HT-29 (cell line): ENCODE measurements around the gene VEGFB. TPM values are rescaled to one million over a fixed set of nuclear protein-coding genes. Genes with fewer than 3 reads are reported as not detected.
A peak's percentile ranks its signal among the peaks of the same experiment; 100 is the strongest.

ENCODE experiments used
- DNase-seq: peaks from one replicate; pipeline ENCODE4 v3.0.0-alpha.2; 2015; ENCODE audit warnings: low spot score
- total RNA-seq: library from RNA; depleted of rRNA; stranded (reverse); fragments of >200 nt; shearing (Covaris generic); gene quantifications from 2 replicates; pipeline ENCODE4 v1.2.3, GENCODE V29; 2014

VEGFB gene
- total RNA-seq, 1 experiment from 2014 or later: 53.7 TPM

- DNase-seq: no peak
These were observed 25.8 kb downstream of the VEGFB start for GRCh38 chr11:64260147-64260708.

DNA sequence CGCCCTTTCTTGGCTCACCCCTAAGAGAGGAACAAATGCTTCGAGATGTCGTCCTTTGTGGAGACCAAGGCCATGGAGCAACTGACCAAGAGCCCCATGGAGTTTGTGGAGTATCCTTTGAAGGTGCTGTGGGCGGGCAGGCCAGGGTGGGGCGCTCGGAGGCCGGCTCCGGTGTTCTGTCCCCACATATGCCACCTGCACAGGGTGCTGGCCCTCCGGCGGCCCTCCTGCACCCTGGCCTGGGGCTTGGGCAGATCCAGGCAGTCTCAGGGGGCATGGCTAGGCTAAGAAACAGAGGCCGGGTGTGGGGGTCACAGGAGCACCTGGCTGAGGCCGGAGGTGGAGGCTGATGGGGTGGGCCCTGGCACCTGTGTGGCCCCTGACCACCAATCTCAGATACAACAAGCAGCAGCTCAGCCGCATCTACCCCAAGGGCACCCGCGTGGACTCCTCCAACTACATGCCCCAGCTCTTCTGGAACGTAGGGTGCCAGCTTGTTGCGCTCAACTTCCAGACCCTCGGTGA is 27.2 kb downstream of the VEGFB start:
- no peak for DNase-seq

DNA sequence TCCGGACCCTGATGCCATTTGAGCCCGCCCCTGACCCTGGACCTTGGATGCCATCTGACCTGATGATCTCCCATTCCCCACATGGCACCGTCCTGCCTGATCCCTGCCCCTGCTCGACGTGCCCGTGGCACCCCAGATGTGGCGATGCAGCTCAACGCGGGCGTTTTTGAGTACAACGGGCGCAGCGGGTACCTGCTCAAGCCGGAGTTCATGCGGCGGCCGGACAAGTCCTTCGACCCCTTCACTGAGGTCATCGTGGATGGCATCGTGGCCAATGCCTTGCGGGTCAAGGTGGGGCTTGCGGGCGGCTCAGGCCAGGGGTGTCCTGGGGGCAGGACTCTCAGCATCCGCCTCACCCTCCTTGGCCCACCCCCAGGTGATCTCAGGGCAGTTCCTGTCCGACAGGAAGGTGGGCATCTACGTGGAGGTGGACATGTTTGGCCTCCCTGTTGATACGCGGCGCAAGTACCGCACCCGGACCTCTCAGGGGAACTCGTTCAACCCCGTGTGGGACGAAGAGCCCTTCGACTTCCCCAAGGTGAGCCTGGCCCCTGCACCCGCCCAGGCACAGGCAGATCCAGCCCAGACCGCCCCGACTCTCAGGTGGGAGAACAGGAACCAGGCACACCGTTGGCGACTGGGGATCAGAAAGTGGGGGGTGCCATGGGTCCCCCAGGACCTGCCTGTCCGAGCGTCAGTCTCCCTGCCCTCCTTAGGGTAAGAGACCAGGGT is 28.1 kb downstream of the VEGFB start:
- DNase-seq: no peak

DNA sequence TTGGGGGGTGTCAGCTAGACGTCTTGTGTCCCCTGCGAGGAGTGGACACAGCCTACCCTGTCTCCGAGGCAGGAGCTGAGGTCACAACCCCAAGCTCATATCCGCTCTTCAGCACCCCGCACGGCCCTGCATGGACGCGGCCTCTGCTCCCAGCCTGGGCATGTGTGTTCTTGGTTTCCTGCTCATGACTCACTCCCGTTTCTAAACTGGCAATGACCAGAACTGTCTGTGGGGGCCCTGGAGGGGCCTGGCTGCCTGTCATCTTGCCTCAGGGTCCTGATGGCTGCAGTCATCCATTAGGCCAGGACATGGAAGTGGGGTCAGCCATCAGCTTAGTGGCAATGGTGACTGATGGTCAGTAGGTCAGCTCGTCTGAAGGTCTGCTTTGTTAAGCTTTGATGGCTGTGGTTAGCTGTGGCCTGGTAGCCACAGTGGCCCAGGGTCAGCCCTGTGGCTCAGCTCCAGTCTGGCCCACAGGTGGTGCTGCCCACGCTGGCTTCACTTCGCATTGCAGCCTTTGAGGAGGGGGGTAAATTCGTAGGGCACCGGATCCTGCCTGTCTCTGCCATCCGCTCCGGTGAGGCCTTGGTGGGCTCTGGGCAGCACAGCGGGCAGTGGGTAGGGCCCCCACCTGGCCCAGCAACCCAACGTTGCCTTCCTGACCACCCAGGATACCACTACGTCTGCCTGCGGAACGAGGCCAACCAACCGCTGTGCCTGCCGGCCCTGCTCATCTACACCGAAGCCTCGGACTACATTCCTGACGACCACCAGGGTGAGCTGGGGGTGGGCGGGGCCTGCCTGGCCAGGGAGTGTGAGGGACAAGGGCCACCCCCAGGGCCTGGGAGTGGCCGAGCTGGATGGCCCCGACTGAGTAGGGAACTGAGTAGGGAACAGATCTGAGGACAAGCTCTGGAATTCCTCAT is 28.9 kb downstream of the VEGFB start:
- DNase-seq: no peak

- DNase-seq: no peak
These were observed 29.5 kb downstream of the VEGFB start for GRCh38 chr11:64263947-64264317.

DNA sequence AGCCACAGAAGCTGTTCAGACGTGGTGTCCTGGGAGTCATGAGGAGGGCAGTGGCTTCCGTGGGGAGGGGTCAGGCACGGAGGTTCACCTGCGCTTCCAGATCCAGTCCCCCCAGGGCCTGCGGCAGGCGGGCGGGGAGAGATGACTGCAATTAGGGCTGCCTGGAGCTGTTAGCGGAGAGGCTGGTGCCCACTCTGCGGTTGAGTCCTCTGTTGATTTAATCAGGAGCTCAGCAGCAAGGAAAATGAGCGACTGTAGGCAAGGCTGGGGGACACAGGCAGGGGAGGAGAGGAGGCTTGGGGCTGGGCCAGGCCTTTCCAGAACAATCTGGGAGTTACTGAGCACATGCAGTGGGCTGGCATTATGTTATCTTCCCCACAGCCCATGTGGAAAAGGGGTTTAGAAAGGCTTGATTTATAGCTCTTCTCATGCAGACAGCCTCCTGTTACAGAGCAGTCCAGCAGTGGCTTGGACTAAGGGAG is 30.0 kb downstream of the VEGFB start:
- DNase-seq: no peak

GRCh38 chr11:64265176-64266160 is 31.1 kb downstream of the VEGFB start:
- DNase-seq: no peak

- DNase-seq: no peak
These were observed 32.0 kb downstream of the VEGFB start for GRCh38 chr11:64266339-64266738.

DNA sequence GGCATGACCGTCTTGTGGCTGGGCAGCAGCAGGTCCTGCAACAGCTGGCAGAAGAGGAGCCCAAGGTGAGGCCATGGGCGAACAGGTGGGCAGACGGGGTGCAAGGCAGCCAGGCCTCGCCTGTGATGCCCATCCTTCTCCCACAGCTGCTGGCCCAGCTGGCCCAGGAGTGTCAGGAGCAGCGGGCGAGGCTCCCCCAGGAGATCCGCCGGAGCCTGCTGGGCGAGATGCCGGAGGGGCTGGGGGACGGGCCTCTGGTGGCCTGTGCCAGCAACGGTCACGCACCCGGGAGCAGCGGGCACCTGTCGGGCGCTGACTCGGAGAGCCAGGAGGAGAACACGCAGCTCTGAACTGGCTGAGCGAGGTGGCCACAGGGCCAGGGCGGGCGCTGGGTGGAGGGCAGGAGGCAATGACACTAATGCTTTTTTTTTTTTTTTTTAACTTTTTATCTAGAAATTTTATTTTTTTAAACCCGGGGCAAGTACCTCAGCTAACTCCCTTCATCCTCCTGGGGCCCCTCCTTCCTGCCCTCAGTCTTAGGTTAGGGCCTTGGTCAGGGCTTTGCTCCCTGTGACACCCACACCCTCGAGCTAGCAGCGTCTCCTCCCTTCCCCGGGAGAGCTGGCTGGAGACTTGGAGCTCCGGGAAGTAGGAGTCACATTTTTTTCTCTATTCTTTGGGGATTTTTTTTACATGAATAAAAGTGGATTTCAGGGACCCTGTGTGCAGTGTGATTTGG is 33.0 kb downstream of the VEGFB start:
- peak; percentile 65 for DNase-seq

DNA sequence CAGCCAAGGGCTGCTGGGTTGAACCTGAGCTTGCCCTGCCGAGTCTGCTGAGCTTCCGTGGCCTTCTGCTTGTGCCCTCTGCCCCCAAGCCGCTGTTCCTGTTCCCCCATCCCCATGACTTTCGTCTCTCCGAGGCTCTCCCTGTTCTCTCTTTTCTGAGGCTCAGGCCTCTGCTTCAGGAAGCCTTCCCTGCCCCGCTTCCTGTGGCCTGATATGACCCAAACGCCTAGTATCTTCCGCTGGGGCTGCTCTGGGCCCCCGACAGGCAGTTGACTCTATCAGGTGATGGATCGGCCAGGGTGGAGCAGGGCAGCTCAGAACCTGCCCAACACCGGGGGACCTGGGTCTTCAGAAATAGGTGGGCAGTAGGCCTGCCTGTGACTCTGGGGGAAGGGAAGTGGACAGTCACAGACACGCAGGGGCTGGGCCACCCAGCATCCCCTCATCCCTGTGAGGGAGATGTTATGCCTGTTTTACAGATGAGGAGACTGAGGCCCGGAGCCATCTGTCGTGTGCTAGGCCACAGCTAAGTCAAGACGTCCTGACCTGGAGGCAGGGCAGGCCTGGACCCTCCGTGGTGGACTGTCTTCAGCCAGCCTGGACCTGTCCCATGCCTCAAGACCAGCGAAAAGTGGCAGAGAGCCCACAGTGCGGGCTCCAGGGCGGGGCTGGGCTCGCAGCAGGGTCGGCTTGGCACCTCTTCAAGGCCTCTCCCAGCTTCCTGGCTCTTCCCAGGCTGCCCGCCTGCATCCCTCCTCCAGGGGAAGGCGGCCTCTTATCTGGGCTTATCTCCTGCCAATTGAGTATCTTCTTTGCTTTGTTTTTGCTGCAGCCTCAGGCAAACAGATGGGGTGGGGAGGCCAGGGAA is 33.9 kb downstream of the VEGFB start:
- no peak for DNase-seq

GRCh38 chr11:64268893-64269539 is 34.6 kb downstream of the VEGFB start:
- DNase-seq: peak; percentile 76

GRCh38 chr11:64269540-64270220 is 35.3 kb downstream of the VEGFB start:
- peak; percentile 99 for DNase-seq

DNA sequence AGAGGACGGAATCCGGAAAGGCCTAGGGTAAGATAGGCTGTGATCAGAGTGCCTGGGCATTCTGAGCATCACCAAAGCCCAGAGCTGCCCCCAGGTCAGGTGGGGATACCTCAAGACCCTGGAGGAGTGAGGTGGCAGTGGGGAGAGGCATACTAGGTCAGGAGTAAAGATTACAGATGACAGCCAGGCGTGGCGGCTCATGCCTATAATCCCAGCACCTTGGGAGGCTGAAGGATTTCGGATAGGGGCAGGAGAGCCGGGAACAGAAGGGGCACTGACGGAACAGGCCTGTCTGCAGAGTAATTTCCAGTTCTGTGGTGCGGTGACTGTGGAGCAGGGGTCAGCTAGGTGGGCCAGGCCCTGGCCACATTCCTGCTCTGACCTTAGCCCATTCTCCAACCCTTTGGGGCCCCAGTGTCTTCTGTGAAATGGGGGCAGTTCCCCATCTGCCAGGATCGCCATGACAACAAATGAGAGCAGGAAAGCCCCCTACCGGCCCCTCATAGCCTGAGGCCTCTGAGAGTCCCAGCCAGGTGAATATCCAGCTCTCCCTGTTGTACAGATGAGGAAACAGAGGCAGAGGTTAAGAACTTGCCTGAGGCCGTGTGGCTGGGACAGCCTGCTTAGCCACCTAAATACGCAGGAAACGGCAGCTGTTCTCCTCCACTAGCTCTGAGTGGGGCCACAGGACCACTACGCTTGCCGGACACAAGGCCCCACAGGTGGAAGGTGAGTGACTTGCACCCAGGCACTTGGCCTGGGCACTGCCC is 40.8 kb downstream of the VEGFB start:
- no peak for DNase-seq

- DNase-seq: no peak
These were observed 41.5 kb downstream of the VEGFB start for GRCh38 chr11:64275841-64276240.

DNA sequence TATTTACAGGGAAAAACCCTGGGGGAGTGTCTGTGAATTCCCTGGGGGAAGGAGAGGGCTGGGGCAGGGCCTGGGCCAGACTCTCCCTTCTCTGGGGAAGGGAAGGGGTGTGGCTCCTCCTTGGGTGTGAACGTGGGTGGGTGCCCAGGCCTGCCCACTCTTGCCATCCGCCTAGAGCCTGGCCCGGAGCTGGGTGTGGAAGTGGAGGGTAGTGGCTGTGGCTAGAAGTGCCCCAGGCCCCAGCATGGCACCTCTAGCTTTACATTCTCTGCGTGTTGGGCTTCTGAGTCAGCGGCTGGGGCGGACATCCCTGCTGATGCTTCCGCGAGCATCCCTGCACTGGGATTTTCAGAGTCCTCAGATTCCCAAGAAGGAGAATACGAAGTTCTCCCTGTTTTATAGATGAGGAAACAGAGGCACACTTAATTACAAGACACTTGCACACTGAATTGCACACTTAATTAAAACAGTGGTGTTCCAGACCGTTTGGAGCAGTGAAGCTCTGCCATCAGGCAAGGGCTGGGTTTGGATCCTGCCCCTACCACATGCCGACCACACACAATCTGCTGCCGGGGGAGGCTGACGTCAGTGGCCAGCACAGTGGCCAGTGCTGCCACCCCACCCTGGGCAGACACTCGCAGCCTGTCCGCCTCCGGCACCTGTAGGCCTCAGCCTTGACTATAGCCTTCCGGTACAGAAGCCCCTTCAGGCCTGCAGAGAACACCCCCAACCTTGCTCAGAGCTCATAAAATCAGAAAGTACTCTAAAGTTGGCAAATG is 42.5 kb downstream of the VEGFB start:
- DNase-seq: no peak

DNA sequence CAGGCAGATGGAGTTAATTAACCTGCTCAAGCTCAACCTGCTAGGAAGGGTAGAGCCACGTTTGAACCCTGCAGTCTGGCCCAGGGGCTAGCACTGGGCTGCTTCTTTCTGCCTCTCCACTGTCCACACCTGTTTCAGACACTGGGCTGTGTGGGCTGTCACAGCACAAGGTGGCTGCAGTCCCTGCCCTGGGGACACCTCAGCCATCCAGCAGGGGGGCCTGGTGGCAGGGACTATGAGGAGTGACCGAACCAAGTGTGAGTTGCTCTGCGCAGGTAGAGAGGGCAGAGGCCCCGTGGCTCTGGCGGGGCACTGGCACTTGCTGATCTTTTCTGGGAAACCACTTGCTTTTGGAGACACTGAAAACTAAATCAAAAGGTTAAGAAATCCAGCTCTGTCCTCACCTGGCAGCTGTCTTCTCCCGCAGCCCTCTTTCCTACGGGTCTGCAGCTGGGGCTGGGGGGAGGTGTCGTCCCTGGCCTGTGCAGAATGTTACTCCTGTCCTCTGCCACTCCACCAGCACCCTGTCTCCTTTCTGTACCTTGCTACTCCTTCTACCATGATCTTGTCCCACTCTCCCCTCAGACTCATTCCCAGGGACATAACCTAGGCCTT is 44.3 kb downstream of the VEGFB start:
- no peak for DNase-seq
